Esophagus mucosa (tissue), 1 donor: ENCODE data around the gene MYOF. TPM values are rescaled to one million over a fixed set of nuclear protein-coding genes. Genes with fewer than 3 reads are reported as not detected.
A peak's percentile ranks its signal among the peaks of the same experiment; 100 is the strongest.
"Not testable (repeated sequence)": the region's sequence is repeated elsewhere in the genome, so short reads cannot be mapped to it uniquely, and the experiment has no call there.

Source experiments
- ATAC-seq: fragments of 200-7000 bp; cut with Tn5 transposase; one replicate; pipeline ENCODE4 v1.9.1; 2020
- total RNA-seq: library from RNA; stranded (reverse); gene quantifications from one replicate; pipeline ENCODE4 v1.2.4, GENCODE V29; 2023
- donor health status: DM: yes; HTN: yes; CAD: no.

The MYOF gene
- total RNA-seq, 1 donor from 2014 or later: 134 TPM

DNA sequence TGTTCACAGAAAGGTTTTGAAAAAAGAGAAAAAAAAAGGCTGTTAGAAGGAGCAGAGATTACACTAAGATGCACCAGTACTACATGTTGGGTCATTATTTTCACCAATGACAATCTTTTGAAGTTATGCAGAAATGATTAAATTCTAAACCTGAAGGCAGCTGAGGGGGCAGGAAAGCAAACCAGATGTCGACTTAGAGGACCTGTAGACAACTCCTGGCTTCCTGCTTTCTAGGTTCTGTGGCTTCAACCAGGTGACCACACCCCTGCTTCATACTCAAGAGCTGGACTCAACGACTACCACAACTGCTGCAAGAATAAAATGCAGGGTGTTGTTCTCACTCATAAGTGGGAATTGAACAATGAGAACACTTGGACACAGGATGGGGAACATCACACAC is 30.0 kb downstream of the MYOF start:
- no peak for ATAC-seq

DNA sequence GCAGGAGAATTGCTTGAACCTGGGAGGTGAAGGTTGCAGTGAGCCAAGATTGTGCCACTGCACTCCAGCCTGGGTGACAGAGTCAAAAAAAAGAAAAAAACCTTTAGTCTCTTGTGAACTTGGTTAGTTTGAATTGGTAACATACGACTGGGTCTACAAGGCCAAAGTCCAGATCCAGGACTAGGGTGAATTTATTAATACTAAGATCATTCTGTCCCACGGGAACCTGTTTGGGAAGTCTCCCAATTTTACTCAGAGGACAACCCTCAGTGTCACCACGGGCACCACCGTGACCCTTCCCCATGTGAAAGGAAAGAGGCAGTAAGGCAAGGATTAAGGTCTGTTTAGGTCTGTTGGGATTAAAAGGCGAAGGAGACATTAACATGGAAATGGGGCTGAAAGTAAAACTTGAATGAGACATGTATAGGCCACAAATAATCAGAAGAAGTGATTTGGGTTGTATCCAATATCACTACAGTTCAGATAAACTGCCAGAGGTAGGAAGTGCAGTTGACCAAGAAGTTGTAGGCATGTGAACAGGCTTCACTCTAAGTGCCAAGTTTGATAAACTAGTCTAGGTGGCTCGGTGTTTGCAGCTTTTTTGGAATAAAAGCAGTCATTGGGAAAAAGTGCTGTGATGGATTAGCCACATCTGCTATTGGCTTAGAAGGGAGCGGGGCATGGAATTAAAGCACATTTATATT is 30.7 kb downstream of the MYOF start:
- ATAC-seq: no peak

DNA sequence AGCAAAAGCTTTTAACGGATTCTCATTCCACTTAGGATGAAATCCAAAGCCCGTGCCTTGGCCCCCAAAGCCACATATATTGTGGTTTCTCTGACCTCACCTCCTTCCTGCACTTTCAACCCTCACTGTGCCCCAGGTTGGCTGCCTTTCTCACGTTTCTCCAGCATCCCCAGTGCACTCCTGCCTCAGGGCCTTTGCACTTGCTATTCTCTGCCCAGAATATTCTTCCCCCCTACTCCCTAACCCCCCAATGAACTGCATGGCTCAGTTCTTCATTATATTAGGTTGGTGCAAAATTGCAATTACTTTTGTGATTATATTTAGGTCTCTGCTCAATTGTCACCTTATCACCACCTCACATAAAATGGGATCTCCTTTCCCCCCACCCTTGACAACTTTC is 34.2 kb downstream of the MYOF start:
- ATAC-seq: no peak

DNA sequence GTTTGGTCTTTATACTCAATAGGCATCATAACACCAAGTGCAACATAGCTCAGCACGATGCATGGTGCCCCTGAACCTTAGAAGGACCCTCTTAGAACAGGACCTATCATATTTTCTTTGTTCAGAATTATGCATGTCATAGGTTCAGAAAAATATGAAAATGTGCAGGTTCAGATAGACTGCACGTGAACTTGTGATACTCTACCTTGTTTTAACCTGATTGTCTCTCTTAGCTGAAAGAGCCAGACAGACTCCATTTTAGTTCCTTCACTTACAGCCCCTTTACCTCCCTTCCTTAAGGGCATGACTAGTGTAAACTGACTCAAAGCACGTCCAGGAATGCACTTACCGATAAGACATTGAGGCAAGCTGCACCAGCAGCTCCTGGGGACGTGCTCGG is 35.1 kb downstream of the MYOF start:
- ATAC-seq: no peak

DNA sequence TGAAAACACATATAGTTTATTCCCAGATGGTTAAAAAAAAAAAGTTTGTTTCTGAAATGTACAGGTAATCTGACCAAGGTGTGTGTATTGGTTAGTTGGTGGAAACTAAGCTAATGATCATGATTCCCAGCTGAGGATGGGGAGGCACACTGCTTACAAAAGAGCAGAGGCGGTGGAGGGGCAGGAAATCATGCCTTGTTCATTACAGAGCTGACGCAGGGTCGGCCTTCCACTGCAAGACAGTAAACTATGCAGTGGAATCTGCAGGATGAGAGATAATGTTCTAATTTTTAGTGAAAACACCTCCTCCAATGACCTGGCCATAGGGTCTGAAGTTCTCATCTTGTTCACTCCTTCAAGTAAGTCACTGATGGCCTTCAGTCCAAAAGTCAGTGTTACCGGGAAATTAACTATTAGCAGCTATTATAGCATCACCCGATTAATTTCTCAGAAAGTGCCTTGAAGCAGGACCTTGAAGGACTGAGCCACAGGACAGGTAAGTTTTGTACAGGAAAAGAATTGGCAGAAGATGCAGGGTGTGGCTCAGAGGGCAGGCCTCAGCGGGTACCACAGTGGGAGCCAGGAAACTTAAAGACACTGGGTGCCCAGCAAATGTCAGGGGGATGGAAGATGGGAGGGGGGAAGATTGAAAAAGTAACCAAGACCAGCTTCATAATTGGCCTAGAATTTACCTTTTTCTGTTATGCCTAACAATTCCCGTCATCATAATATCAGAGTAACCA is 36.0 kb downstream of the MYOF start:
- ATAC-seq: peak; percentile 75

DNA sequence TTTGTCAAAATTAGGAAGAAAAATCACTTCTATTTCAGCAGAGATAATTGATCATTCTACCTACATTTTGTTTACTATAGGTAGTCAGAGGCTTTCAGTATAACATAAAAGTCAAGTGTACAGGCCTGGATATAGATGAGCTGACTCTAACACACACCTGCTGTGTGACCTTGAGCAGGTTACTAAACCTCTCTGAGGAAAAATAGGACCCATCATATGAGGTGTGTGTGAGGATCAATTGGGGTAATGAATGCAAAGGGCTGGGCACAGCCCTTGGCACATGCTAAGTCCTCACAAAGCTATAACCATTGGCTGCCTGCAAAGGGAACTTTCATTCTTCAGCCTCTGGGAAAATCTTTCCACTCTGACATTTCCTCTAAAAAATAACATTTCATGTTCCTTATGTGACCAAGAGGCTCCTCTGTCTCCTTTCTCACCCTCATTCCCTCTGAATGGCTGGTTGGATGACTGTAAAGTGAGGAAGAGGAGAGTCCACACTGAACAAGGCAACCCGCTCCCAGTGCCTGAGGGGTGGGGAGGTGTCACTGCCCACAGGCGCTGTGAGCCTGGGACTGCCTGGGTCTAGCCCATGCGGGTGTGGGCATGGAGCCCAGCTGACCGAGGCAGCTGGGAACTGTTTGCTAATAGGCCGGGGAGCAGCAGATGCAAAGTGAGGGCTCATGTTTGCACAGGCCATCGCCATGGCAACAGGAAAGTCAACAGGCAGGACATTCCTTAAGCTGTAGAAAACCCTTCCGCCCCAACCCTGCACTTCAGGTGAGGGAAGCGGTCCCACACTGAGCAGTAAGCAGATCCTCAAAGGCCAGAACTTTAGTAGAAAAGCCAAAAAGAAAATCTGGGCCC is 36.8 kb downstream of the MYOF start:
- ATAC-seq: peak; percentile 93

DNA sequence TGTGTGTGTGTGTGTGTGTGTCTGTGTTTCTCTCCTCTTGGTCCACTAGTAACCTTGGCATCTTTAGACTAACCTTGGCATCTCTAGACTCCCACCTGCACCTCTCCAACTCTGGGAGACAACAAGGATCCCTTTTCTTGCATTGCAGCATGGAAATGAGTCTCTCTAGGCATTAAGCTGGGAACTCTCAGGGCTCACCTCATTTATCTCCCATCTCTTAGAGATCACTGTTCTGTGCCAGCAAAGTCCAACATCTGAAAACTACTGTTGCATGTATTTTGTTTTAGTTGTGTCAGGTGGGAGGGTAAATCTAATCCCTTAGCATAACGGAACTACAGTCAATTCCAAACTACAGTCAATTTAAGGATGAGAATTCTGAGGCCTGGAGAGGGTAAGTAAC is 38.7 kb downstream of the MYOF start:
- ATAC-seq: no peak

DNA sequence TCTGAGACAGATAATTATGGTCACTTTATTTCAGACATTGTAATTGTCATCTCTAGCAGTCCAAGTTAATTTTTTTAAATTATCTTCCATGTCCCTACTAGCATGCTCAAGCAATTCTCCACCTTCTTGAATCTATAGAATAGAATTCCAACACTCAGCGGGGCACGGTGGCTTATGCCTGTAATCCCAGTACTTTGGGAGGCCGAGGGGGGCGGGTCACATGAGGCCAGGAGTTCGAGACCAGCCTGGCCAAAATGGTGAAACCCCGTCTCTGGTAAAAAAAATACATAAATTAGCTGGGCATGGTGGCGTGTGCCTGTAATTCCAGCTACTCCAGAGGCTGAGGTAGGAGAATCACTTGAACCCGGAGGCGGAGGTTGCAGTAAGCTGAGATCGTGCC is 39.4 kb downstream of the MYOF start:
- not testable (repeated sequence) for ATAC-seq

DNA sequence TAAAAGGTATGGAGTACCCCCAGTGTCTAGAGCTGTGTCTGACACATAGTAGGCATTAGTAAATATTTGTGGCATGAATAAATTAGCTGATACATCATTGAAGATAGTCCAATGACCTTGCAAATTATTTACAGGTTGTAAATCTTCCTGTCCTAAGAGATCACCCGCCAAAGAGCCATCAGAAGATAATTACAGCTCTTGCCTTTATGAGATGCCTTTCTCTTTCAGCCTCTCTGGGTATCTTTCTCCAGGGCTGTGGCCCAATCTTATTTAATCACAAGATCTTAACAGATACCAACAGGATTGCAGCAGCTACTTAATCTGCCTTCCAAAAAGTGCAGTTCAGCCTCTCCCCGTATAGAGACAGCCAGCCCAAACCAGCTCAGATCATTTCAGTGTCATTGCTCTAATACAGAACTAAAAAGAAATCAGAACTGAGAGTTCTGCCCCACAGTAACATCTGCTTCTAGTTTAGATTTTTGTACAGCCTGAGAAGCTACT is 41.5 kb downstream of the MYOF start:
- ATAC-seq: no peak

DNA sequence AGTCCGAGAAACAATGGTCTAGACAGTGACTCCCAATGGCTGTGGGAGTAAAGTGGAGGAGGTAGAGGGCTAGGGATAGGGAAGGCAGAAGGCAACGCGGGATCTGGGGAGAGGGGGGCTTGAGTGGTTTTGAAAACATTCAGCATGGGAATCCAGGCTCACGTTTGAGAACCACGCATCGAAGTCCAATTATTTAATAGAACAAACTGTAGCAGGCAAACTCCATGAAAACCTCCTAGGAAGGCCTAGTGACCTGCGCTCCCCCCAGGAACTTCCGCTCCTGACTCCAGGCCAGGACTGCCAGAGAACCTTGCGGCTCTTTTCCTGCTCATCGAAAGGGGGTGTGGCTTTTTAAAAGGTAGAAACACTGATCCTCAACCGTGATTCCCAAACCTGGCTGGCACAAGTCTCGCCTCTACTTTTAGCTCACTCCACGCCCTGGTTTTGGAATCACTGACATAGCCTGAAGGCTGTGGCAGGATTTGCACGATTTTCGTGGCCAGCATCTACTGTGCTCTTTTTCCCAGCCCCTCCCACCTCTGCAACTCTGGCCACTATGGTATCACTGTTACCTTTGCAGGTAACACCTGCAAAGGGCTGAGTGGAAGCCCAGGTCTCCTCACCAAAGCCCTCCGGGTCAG is 43.4 kb downstream of the MYOF start:
- ATAC-seq: peak; percentile 68

DNA sequence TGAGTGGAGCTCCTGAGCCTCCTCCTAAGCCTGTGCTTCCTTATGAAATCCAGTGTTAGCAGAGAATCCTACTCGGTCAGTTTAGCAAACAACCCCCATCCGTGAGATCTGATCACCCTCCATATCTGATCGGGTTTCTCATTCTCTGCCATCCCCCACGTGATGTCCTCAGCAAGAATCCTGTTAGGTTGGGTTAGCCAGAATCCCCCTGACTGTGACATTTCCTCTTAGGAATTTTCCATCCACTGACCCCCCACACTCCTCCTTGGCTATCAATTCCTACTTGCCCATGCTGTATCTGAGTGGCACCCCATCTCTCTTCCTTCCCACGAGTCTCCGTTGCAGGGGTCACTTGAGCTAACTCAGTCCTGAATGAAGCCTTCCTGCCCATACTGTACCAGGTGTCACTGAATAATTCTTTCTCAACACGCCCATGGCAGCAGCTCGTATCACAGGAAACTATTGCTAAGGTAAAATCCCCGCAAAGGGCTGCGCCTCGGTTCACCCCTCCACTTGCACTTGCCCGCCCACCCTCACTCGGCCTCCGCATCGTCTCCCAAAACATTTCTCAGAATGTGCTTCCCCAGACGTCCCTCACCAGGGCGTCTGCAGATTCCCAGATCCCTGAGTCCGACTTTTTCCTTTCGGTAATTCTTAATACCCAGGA is 44.1 kb downstream of the MYOF start:
- ATAC-seq: no peak

DNA sequence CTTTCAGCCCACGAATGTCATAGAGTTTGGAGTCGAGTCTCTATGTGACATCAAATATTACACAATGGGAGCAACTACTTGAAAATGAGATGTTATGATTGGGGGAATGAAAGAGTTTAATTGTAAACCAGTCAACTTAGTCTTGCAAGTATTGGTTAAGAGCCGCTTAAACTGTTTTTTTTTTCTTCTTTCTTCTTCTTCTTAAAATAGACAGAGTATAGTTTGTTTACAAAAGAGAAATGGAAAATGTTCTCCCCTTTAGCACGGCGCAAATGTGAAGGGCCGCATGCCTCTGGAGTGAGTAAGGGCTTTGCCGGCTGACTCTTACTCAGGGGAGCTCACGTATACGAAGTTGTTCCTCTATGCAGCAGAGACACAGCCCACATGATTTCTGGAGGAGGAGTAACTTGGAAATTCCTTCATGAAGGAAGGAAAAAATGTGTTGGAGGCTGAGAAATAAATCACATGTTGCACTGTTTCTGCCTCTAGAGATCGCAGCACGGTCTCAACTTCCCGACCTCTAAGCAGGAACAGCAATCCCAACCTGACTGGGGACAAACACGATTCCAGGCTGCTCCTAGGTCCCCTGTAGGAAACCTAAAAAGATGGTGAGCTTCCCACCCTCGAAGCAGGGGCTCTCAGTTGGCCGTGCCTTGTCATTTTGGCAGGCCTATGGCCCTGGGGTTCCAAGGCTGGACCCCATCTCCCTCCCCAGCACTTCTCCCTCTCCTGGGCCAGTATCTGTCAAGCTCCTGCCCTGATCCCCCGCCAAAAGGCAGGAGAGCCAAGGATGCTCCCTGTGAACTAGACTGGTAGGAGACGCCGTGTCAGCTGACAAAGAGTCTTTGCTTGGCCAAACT is 44.8 kb downstream of the MYOF start:
- ATAC-seq: peak; percentile 87

DNA sequence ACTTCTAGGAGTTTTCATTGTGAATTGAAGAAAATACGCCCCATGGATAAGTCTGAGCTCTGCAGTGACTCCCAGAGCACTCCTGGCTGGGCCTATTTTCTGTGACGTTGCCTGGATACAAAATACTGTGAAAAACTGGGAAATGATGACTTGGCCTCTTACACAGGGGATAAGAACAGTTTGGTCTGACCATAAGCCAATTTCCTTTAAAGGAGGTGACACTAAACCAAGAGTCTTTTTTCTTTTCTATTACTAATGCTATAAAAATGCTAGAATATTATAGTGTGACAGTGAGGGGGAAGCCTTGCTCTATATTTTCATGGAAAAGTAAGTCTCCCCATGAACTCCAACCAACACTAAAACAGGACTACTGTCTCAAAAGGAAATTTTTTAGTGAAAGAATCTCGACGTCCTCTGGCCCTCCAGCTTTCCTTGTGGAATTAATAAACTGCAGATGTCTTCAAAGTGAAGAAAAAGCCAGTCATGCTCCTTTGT is 45.5 kb downstream of the MYOF start:
- ATAC-seq: peak; percentile 1

DNA sequence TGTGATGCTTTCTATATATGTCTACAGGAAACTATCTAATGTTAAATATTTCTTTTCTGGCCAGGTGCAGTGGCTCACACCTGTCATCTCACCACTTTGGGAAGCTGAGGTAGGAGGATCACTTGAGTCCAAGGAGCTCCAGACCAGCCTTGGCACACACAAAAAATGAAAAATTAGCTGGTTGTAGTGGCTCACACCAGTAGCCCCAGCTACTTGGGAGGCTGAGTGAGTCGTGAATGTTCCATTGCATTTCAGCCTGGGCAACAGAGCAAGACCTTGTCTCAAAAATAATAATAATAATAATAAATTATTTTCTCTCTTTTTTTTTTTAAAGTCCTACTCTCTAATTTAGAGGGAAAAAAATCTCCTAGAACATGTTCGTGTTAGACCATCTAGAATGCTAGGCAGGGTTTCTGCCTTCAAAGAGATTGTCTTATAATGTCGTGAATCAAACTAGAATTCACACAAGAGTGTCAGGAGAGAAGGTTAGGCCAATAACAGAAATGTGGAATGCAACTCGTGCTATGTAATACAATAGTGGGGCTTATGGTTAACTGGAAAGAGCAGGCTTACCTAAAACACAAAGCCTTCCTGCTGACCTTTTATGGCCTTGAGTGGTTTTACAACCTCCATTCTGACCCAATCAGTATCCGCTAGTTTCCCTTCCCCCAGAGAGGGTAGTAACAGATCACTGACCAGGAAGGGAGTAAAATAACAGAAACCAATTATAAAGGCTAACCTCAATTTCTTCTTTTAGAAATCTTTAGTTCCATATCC is 46.3 kb downstream of the MYOF start:
- ATAC-seq: no peak

DNA sequence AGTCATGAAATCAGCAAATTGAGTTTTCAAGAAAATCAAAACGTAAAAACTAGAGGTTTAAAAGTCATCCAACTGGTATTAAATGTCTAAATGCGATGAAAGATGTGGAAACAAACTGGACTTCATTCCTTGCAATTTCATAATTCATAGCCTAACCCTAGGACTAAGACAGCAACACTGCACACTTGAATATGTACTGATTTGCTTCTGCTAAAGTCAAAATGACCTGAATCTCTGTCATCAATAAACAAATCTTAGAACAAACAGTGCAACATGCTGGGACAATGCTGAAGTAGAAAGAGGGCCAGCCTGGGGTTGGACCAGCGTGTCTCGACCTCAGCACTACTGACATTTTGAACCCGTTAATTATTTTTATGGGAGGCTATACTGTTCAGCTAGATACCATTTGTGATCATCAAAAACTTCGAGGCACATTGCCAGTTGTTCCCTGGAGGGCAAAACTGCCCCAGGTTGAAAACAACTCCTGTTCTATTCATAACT is 47.1 kb downstream of the MYOF start:
- ATAC-seq: peak; percentile 25

DNA sequence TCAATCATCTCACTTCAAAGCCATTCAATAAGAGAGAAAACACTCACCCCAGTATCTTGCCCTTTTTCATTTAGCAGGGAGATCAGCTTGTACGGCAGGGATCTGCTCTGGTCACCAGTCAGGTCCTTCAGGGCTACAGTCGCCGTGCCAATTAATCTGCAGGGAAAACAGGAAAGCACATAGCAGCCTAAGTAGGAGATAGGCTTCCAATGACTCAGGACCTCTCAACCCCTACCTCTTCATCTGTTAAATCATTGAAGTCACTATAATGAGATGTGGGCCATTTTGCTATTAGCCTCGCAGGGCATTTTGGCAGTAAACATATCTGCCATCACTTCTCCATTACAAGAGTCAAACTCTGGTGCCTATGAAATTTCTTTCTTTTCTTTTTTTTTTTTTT is 50.8 kb downstream of the MYOF start:
- ATAC-seq: no peak

DNA sequence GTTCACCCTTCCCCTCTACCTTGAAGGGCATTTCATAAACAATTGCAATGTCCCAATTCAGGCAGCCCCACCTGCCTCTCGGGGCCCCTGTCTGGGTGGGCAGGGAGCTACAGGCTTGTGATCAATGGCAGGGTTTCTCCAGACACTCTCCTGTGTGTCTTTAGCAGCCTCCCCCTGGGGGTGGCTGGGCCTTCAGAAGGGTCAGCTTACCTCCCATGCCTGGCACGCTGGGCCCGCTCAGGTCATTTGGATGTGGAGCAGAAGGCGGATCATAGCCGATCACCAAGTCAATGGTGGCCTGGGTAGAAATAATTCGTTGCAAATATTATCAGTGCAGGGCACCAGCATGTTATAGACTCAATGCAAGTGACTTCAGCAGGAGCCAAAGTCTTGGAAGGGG is 56.3 kb downstream of the MYOF start:
- no peak for ATAC-seq

DNA sequence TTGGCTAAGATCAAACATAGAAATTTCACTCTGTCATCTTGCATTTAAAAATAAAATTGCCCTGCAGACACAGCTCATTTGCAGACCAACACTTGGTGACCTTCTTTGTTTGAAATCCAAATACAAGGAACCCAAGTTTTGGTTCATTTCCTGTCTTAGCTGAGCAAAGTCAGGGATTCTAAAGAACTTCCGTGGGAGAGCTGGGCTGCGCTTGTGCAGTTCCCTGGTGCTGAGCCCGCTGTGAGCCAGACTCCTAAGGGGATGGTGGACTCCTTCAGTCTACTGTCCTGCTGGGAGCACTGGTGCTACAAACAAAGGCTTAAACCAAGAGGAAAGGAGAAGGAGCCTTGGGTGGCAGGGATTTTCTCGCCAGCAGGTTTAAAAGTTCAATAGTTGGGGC is 60.0 kb downstream of the MYOF start:
- no peak for ATAC-seq

DNA sequence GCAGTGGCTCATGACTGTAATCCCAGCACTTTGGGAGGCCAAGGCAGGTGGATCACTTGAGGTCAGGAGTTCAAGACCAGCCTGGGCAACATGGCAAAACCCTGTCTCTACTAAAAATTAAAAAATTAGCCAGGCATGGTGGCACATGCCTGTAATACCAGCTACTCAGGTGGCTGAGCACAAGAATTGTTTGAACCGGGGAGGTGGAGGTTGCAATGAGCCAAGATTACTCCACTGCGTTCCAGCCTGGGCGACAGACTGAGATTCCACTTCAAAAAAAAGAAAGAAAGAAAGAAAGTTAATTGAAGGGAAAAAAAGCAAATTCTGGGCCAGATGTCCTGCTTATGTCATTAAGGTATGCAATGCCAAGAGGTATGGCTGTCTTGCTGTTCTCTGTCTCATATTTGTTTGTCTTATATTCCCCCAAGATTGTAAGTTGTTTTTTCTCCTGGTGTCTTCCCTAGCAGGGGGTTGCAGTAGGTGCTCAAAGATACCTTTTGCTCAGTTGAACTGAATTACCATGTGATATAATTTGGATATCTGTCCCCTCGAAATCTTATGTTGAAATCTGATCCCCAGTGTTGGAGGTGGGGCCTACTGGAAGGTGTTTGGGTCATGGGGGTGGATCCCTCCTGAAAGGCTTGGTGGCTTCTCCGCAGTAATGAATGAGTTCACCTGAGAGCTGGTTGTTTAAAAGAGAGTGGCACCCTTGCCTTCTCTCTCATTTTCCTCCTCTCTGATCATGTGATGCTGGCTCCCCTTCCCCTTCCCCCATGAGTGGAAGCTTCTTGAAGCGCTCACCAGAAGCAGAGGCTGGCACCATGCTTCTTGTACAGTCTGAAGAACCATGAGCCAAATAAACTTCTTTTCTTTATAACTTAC is 60.9 kb downstream of the MYOF start:
- no peak for ATAC-seq
